ENCODE results near the gene AKAP1. TPM values are rescaled to one million over a fixed set of nuclear protein-coding genes. Genes with fewer than 3 reads are reported as not detected.
"Not testable (repeated sequence)": the region's sequence is repeated elsewhere in the genome, so short reads cannot be mapped to it uniquely, and the experiment has no call there.

Gene AKAP1
- total RNA-seq, 2 experiments from 2014 or later, result 27.0 to 29.8 TPM

- H3K27ac Mint-ChIP-seq, result no peak overlapping the region
- peaks cover 32% of the 10 kb centered on the region for H3K4me1 Mint-ChIP-seq
- no peak for DNase-seq
- peaks cover 9% of the 10 kb centered on the region for H3K36me3 Mint-ChIP-seq (ENCODE audit: low read depth)
- no peaks in the 10 kb centered on the region for H3K9me3 Mint-ChIP-seq (ENCODE audit: low read depth)
- ChIA-PET CTCF (interaction anchor here (0.7 to 1.2 kb wide), 3 partner anchors 16 to 744 kb away, joined by 3 read pairs; no protein-coding TSS in a partner anchor), POLR2A (no interaction called here)
- H3K27me3 Mint-ChIP-seq, result no peaks in the 10 kb centered on the region
- H3K4me3 Mint-ChIP-seq, result no peak overlapping the region
- intact Hi-C loops (cut with DNase I, micrococcal nuclease), result no loop called here
- no peak for ATAC-seq
Observed at GRCh38 chr17:57091186-57091618, 6.2 kb downstream of the AKAP1 start.

GRCh38 chr17:57092171-57092570 is 7.1 kb downstream of the AKAP1 start:
- DNase-seq, result no peak
- Mint-ChIP-seq H3K9me3 (ENCODE audit: low read depth) (no peaks in the 10 kb centered on the region), H3K4me1 (peaks cover 24% of the 10 kb centered on the region), H3K36me3 (ENCODE audit: low read depth) (peaks cover 6% of the 10 kb centered on the region), H3K27me3 (no peaks in the 10 kb centered on the region), H3K27ac (no peak overlapping the region), H3K4me3 (no peak overlapping the region)
- ATAC-seq, result no peak
- intact Hi-C loops (cut with DNase I, micrococcal nuclease), result no loop called here
- CTCF ChIA-PET, result interaction anchor here (0.6 kb wide), 2 partner anchors 10 to 316 kb away, joined by 3 read pairs; no protein-coding TSS in a partner anchor
- POLR2A ChIA-PET, result no interaction called here

- CTCF ChIA-PET, result interaction anchor here (0.6 kb wide), 2 partner anchors 11 to 811 kb away, joined by 3 read pairs; no protein-coding TSS in a partner anchor
- ATAC-seq (no peak), DNase-seq (no peak)
- Mint-ChIP-seq H3K4me3 (no peak overlapping the region), H3K4me1 (peaks cover 17% of the 10 kb centered on the region), H3K36me3 (ENCODE audit: low read depth) (peaks cover 2% of the 10 kb centered on the region), H3K27ac (no peak overlapping the region), H3K27me3 (no peaks in the 10 kb centered on the region), H3K9me3 (ENCODE audit: low read depth) (no peaks in the 10 kb centered on the region)
- POLR2A ChIA-PET, result no interaction called here
- intact Hi-C loops (cut with DNase I, micrococcal nuclease), result no loop called here
Observed at GRCh38 chr17:57092779-57093178, 7.7 kb downstream of the AKAP1 start.

- ChIA-PET CTCF (interaction anchor here (0.6 kb wide), 1 partner anchor 277 kb away, joined by 3 read pairs; no protein-coding TSS in a partner anchor), POLR2A (no interaction called here)
- intact Hi-C loops (cut with DNase I, micrococcal nuclease), result no loop called here
- DNase-seq (no peak), ATAC-seq (no peak)
- H3K4me3 Mint-ChIP-seq, result no peak overlapping the region
- no peaks in the 10 kb centered on the region for H3K36me3 Mint-ChIP-seq (ENCODE audit: low read depth)
- no peaks in the 10 kb centered on the region for H3K27me3 Mint-ChIP-seq
- no peaks in the 10 kb centered on the region for H3K9me3 Mint-ChIP-seq (ENCODE audit: low read depth)
- H3K27ac Mint-ChIP-seq, result no peak overlapping the region
- peaks cover 17% of the 10 kb centered on the region for H3K4me1 Mint-ChIP-seq
Observed at GRCh38 chr17:57096472-57097202, 11.6 kb downstream of the AKAP1 start.

- CTCF ChIA-PET, result interaction anchor here (0.6 kb wide), 1 partner anchor 9 kb away, joined by 3 read pairs; no protein-coding TSS in a partner anchor
Observed at GRCh38 chr17:57097832-57098421, 12.9 kb downstream of the AKAP1 start.

GRCh38 chr17:57099165-57099564 is 14.1 kb downstream of the AKAP1 start:
- CTCF ChIA-PET, result no interaction called here
- no peak for DNase-seq
- H3K9me3 Mint-ChIP-seq (ENCODE audit: low read depth), result no peaks in the 10 kb centered on the region
- H3K27me3 Mint-ChIP-seq, result no peaks in the 10 kb centered on the region
- POLR2A ChIA-PET, result interaction anchor here (1.7 kb wide), 1 partner anchor 14 kb away, joined by 5 read pairs; the partner anchor contains the start of gene AKAP1
- H3K4me1 Mint-ChIP-seq, result peaks cover 19% of the 10 kb centered on the region
- H3K36me3 Mint-ChIP-seq (ENCODE audit: low read depth), result no peaks in the 10 kb centered on the region
- no peak for ATAC-seq
- peak overlapping the region; percentile 19 for H3K27ac Mint-ChIP-seq
- H3K4me3 Mint-ChIP-seq, result no peak overlapping the region
- intact Hi-C loops (cut with DNase I, micrococcal nuclease), result no loop called here

More at GRCh38 chr17:57097832-57098421, 12.9 kb downstream of the AKAP1 start:
- Mint-ChIP-seq H3K4me1 (peaks cover 22% of the 10 kb centered on the region), H3K27me3 (no peaks in the 10 kb centered on the region), H3K4me3 (no peak overlapping the region), H3K27ac (no peak overlapping the region), H3K36me3 (ENCODE audit: low read depth) (no peaks in the 10 kb centered on the region), H3K9me3 (ENCODE audit: low read depth) (no peaks in the 10 kb centered on the region)
- DNase-seq, result no peak
- no peak for ATAC-seq
- POLR2A ChIA-PET, result interaction anchor here (0.6 to 1.7 kb wide), 2 partner anchors 13 to 570 kb away, joined by 4 to 5 read pairs; partner anchors contain the start of gene AKAP1
- intact Hi-C loops (cut with DNase I, micrococcal nuclease), result no loop called here

GRCh38 chr17:57102122-57102521 is 17.1 kb downstream of the AKAP1 start:
- ATAC-seq (no peak), DNase-seq (no peak)
- Mint-ChIP-seq H3K27me3 (no peaks in the 10 kb centered on the region), H3K4me1 (peaks cover 16% of the 10 kb centered on the region), H3K4me3 (no peak overlapping the region), H3K9me3 (ENCODE audit: low read depth) (no peaks in the 10 kb centered on the region), H3K27ac (no peak overlapping the region), H3K36me3 (ENCODE audit: low read depth) (peaks cover 3% of the 10 kb centered on the region)
- intact Hi-C loops (cut with DNase I, micrococcal nuclease), result no loop called here
- CTCF ChIA-PET, result interaction anchor here (1.7 kb wide), 1 partner anchor 12 kb away, joined by 7 read pairs; no protein-coding TSS in a partner anchor
- POLR2A ChIA-PET, result interaction anchor here (0.6 kb wide), 1 partner anchor 10 kb away, joined by 3 read pairs; no protein-coding TSS in a partner anchor

GRCh38 chr17:57102660-57103059 is 17.6 kb downstream of the AKAP1 start:
- POLR2A ChIA-PET, result interaction anchor here (0.6 kb wide), 1 partner anchor 10 kb away, joined by 3 read pairs; no protein-coding TSS in a partner anchor
- intact Hi-C loops (cut with DNase I, micrococcal nuclease); DNase-seq; H3K27ac Mint-ChIP-seq; H3K9me3 Mint-ChIP-seq (ENCODE audit: low read depth); H3K4me3 Mint-ChIP-seq; H3K27me3 Mint-ChIP-seq; H3K36me3 Mint-ChIP-seq (ENCODE audit: low read depth); ATAC-seq: not testable (repeated sequence)
- H3K4me1 Mint-ChIP-seq, result peaks cover 16% of the 10 kb centered on the region
- CTCF ChIA-PET, result interaction anchor here (1.7 kb wide), 1 partner anchor 12 kb away, joined by 7 read pairs; no protein-coding TSS in a partner anchor

- Mint-ChIP-seq H3K27me3 (no peaks in the 10 kb centered on the region), H3K4me3 (no peak overlapping the region), H3K9me3 (ENCODE audit: low read depth) (no peaks in the 10 kb centered on the region), H3K4me1 (peaks cover 11% of the 10 kb centered on the region), H3K27ac (no peak overlapping the region), H3K36me3 (ENCODE audit: low read depth) (peaks cover 6% of the 10 kb centered on the region)
- ChIA-PET CTCF (interaction anchor here (0.7 to 0.8 kb wide), 3 partner anchors 77 to 423 kb away, joined by 3 read pairs; no protein-coding TSS in a partner anchor), POLR2A (no interaction called here)
- no peak for DNase-seq
- no peak for ATAC-seq
- intact Hi-C loops (cut with DNase I, micrococcal nuclease), result no loop called here
Observed at GRCh38 chr17:57104461-57105175, 19.6 kb downstream of the AKAP1 start.

- peaks cover 8% of the 10 kb centered on the region for H3K36me3 Mint-ChIP-seq (ENCODE audit: low read depth)
- ChIA-PET POLR2A (no interaction called here), CTCF (interaction anchor here (0.7 kb wide), 2 partner anchors 36 to 169 kb away, joined by 3 read pairs; no protein-coding TSS in a partner anchor)
- no peaks in the 10 kb centered on the region for H3K9me3 Mint-ChIP-seq (ENCODE audit: low read depth)
- H3K27me3 Mint-ChIP-seq, result no peaks in the 10 kb centered on the region
- ATAC-seq, result no peak
- no peak overlapping the region for H3K27ac Mint-ChIP-seq
- DNase-seq, result no peak
- intact Hi-C loops (cut with DNase I, micrococcal nuclease), result no loop called here
- peaks cover 9% of the 10 kb centered on the region for H3K4me1 Mint-ChIP-seq
- no peak overlapping the region for H3K4me3 Mint-ChIP-seq
Observed at GRCh38 chr17:57105591-57105990, 20.5 kb downstream of the AKAP1 start.
